ENCODE data around the gene WIPF1. TPM values are rescaled to one million over a fixed set of nuclear protein-coding genes. Genes with fewer than 3 reads are reported as not detected.

WIPF1 gene
- total RNA-seq, 1 donor from 2014 or later = 19.3 TPM

DNA sequence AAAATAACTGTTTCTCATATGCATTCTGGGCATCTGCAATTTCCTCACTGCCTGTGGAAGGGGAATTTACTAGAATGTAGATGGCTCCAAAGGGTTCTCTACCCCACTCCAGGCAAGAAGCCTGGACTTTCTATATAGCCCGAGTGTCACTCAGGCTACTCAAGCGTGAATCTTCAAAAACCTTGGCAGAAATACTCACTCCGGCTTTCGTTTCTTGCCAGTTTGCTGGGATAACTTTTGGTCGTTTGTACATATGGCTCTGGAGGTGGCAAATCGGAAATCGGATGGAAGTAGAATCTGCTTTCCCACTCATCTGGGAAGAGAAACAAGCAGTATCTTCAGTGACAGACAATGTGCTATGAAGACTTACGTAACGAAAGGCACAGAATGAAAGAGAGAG, 30.7 kb downstream of the WIPF1 start:
- FAIRE-seq = no peak
- Mint-ChIP-seq H3K36me3 (ENCODE audit: low read depth, unreplicated experiment) (no peaks in the 10 kb centered on the region), H3K4me3 (ENCODE audit: unreplicated experiment) (no peak overlapping the region), H3K4me1 (ENCODE audit: low read depth, unreplicated experiment) (no peaks in the 10 kb centered on the region), H3K9me3 (ENCODE audit: unreplicated experiment) (no peaks in the 10 kb centered on the region), H3K27ac (ENCODE audit: unreplicated experiment) (no peak overlapping the region), H3K27me3 (ENCODE audit: low read depth, unreplicated experiment) (no peaks in the 10 kb centered on the region)
- TF ChIP-seq, protein P1, sequence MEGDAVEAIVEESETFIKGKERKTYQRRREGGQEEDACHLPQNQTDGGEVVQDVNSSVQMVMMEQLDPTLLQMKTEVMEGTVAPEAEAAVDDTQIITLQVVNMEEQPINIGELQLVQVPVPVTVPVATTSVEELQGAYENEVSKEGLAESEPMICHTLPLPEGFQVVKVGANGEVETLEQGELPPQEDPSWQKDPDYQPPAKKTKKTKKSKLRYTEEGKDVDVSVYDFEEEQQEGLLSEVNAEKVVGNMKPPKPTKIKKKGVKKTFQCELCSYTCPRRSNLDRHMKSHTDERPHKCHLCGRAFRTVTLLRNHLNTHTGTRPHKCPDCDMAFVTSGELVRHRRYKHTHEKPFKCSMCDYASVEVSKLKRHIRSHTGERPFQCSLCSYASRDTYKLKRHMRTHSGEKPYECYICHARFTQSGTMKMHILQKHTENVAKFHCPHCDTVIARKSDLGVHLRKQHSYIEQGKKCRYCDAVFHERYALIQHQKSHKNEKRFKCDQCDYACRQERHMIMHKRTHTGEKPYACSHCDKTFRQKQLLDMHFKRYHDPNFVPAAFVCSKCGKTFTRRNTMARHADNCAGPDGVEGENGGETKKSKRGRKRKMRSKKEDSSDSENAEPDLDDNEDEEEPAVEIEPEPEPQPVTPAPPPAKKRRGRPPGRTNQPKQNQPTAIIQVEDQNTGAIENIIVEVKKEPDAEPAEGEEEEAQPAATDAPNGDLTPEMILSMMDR (IDR thresholded peaks at IDR 0.05; ENCODE audit: insufficient read depth, low read depth, low read length) = no peak
- no peak for TF ChIP-seq EZH2 (IDR thresholded peaks at IDR 0.05; ENCODE audit: insufficient read depth, low read length)
- H2AFZ ChIP-seq (ENCODE audit: low read depth, low read length) = no peak overlapping the region
- no peak overlapping the region for H3K4me3 ChIP-seq (ENCODE audit: insufficient read depth, low read depth, low read length)
- H4K20me1 ChIP-seq (ENCODE audit: insufficient read depth, low read length) = no peaks in the 10 kb centered on the region
- H3K4me2 ChIP-seq (ENCODE audit: low read length) = no peak overlapping the region
- no peak for DNase-seq (ENCODE audit: low read depth)
- H3K4me1 ChIP-seq (ENCODE audit: insufficient read depth, low read length) = no peaks in the 10 kb centered on the region
- no peak overlapping the region for H3K27ac ChIP-seq (ENCODE audit: low read depth, low read length)
- H3K79me2 ChIP-seq (ENCODE audit: insufficient read depth, low read length) = no peaks in the 10 kb centered on the region
- no peak overlapping the region for H3K9ac ChIP-seq (ENCODE audit: low read length)
- peaks cover 9% of the 10 kb centered on the region for H3K36me3 ChIP-seq (ENCODE audit: insufficient read depth, low read length)
- no peaks in the 10 kb centered on the region for H3K27me3 ChIP-seq (ENCODE audit: insufficient read depth, low read length)
- no peaks in the 10 kb centered on the region for H3K9me3 ChIP-seq (ENCODE audit: insufficient read depth, low read depth, low read length)

DNA sequence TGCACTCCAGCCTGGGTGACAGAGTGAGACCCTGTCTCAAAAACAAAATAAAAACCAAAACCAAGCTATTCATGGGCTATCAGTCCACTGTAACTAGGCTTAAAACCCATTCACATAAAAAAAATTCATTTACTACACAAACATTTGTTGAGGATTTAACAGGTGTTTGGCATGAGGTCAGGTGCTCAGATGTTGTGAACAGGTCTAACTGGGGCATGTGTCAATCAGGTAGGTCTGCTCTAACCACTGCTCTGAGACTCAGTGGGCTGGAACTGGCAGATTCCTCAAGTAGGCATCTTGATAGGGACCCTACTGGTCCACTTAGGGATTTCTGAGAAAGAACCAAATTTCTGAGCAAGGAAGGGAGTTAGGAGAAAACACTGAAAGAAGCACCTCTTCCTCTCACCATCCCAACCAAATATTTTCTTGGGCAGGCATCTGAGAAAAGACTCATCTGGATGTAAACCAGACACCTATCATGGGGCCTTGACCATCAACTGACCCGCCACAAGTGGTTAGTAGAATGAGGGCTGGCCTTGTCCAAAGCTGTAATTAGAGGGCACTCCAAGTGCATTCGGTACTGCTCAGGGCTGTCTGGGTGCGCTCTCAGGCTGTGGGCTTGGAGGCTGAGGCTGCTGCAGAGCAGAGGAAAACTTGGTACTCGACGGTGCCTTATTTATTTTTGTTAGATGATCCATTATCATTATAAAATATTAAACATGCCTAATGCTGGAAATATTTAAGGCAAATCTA, 33.9 kb downstream of the WIPF1 start:
- no peaks in the 10 kb centered on the region for H3K27me3 ChIP-seq (ENCODE audit: insufficient read depth, low read length)
- H4K20me1 ChIP-seq (ENCODE audit: insufficient read depth, low read length) = no peaks in the 10 kb centered on the region
- DNase-seq (ENCODE audit: low read depth) (no peak), FAIRE-seq (no peak)
- no peaks in the 10 kb centered on the region for H3K4me1 ChIP-seq (ENCODE audit: insufficient read depth, low read length)
- no peaks in the 10 kb centered on the region for H3K9me3 ChIP-seq (ENCODE audit: insufficient read depth, low read depth, low read length)
- no peak overlapping the region for H3K27ac ChIP-seq (ENCODE audit: low read depth, low read length)
- no peak overlapping the region for H3K27ac Mint-ChIP-seq (ENCODE audit: unreplicated experiment)
- H3K79me2 ChIP-seq (ENCODE audit: insufficient read depth, low read length) = no peaks in the 10 kb centered on the region
- no peaks in the 10 kb centered on the region for H3K9me3 Mint-ChIP-seq (ENCODE audit: unreplicated experiment)
- no peaks in the 10 kb centered on the region for H3K36me3 Mint-ChIP-seq (ENCODE audit: low read depth, unreplicated experiment)
- no peak overlapping the region for H3K4me3 Mint-ChIP-seq (ENCODE audit: unreplicated experiment)
- no peaks in the 10 kb centered on the region for H3K27me3 Mint-ChIP-seq (ENCODE audit: low read depth, unreplicated experiment)
- H3K9ac ChIP-seq (ENCODE audit: low read length) = no peak overlapping the region
- H3K36me3 ChIP-seq (ENCODE audit: insufficient read depth, low read length) = no peaks in the 10 kb centered on the region
- no peak overlapping the region for H3K4me3 ChIP-seq (ENCODE audit: insufficient read depth, low read depth, low read length)
- no peak for TF ChIP-seq EZH2 (IDR thresholded peaks at IDR 0.05; ENCODE audit: insufficient read depth, low read length)
- TF ChIP-seq, protein P1 (IDR thresholded peaks at IDR 0.05; ENCODE audit: insufficient read depth, low read depth, low read length) = no peak
- no peak overlapping the region for H2AFZ ChIP-seq (ENCODE audit: low read depth, low read length)
- H3K4me2 ChIP-seq (ENCODE audit: low read length) = no peak overlapping the region
- H3K4me1 Mint-ChIP-seq (ENCODE audit: low read depth, unreplicated experiment) = no peaks in the 10 kb centered on the region

DNA sequence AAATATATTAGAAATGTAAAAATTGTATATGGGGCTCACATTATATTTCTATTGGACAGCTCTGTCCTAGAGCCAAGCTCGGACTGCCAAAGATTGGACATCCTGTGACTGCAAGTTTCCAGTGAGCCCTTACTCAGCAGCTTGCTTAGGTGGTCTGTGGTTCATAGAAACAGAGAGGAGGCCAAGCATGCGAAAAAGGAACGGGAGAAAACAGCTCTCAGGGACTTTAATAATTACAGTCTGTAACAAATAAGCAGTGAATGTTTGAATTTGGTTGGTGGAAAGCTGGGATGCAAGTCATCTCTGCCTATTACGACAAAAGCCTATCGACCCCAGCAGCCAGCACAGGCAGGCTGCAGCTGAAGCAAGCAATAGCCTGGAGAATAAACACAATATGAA, 35.6 kb downstream of the WIPF1 start:
- H3K4me1 ChIP-seq (ENCODE audit: insufficient read depth, low read length) = no peaks in the 10 kb centered on the region
- Mint-ChIP-seq H3K4me1 (ENCODE audit: low read depth, unreplicated experiment) (no peaks in the 10 kb centered on the region), H3K9me3 (ENCODE audit: unreplicated experiment) (no peaks in the 10 kb centered on the region), H3K36me3 (ENCODE audit: low read depth, unreplicated experiment) (no peaks in the 10 kb centered on the region), H3K4me3 (ENCODE audit: unreplicated experiment) (no peak overlapping the region), H3K27me3 (ENCODE audit: low read depth, unreplicated experiment) (no peaks in the 10 kb centered on the region), H3K27ac (ENCODE audit: unreplicated experiment) (no peak overlapping the region)
- no peaks in the 10 kb centered on the region for H3K9me3 ChIP-seq (ENCODE audit: insufficient read depth, low read depth, low read length)
- no peaks in the 10 kb centered on the region for H3K27me3 ChIP-seq (ENCODE audit: insufficient read depth, low read length)
- no peak overlapping the region for H3K4me3 ChIP-seq (ENCODE audit: insufficient read depth, low read depth, low read length)
- DNase-seq (ENCODE audit: low read depth) (no peak), FAIRE-seq (no peak)
- H3K36me3 ChIP-seq (ENCODE audit: insufficient read depth, low read length) = no peaks in the 10 kb centered on the region
- H4K20me1 ChIP-seq (ENCODE audit: insufficient read depth, low read length) = no peaks in the 10 kb centered on the region
- no peak overlapping the region for H3K4me2 ChIP-seq (ENCODE audit: low read length)
- no peak overlapping the region for H3K9ac ChIP-seq (ENCODE audit: low read length)
- H3K79me2 ChIP-seq (ENCODE audit: insufficient read depth, low read length) = no peaks in the 10 kb centered on the region
- H3K27ac ChIP-seq (ENCODE audit: low read depth, low read length) = no peak overlapping the region
- TF ChIP-seq, protein P1 (IDR thresholded peaks at IDR 0.05; ENCODE audit: insufficient read depth, low read depth, low read length) = no peak
- no peak for TF ChIP-seq EZH2 (IDR thresholded peaks at IDR 0.05; ENCODE audit: insufficient read depth, low read length)
- no peak overlapping the region for H2AFZ ChIP-seq (ENCODE audit: low read depth, low read length)

Data from astrocyte (in vitro differentiated cells and primary cell).